Stimulated activated CD8-positive, alpha-beta memory T cell treated with anti-CD3 and anti-CD28 coated beads, Interleukin-4, amount 100 ng/mL, for 48 hours (primary cell): Measurements from ENCODE around the gene POP5.
A peak's percentile ranks its signal among the peaks of the same experiment; 100 is the strongest.

Experiments
- DNase-seq: peaks from one replicate; pipeline ENCODE4 v3.0.0-alpha.2; 2020

The POP5 gene

DNA sequence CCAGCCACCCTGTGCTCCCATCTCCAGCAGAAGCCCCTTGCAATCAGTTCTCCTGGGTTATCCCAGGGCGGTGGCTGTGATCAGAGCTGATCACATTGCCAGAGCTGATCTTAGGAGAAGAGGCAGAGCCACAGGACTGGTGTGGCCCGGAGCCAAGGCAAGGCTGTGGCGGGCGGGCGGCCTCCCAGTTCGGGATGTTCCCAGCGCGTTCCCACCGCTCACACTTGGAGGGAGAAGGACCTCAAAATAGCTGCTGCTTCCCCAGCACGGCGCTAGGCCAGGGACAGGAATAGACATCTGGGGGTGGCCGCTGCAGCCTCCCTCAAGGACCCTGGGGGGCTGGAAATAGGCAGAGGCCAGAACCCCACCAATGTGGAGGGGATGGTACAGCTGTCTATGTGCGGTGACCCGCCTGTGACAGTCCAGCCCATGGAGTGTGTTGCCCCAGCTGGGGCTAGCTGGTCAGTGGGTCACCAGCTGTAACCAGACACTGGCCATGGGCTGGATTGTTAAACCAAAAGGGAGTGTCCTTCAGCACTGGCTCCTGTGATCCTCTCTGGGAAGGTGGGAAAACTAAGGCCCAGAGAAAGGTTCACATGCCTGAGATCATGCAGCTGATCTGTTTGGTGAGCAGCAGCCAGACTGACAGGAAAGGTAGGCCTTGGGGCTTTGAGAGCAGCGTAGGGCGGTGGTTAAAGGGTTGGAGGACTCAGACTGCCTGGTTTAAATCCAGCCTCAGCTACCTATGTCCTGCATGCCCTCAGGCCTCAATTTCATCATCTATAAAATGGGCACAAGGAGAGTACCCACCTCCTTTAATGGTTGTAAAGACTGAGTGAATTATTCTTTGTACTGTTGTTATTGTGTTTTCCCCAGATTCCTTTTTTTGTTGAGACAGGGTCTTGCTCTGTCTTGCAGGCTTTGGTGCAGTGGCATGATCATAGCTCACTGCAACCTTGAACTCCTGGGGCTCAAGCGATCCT, 8.0 kb upstream of the POP5 start:
- DNase-seq, result no peak

DNA sequence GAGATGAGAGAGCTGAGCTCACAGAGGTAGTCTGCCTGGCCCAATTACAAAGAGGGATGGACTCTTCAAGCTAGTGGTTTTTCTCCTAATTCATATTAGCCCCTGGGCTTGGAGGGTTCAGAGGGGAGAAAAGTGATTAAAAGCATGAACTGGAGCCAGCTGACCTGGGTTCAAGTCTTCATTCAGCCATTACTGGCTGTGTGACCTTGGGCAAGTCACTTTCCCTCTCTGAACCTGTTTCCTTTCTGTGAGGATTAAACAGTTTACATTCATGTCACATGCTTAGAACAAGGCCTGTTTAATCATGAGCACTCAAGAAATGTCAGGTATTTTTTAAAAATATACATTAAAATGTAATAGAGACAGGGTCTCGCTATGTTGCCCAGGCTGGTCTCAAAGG, 7.2 kb upstream of the POP5 start:
- DNase-seq, result no peak

DNA sequence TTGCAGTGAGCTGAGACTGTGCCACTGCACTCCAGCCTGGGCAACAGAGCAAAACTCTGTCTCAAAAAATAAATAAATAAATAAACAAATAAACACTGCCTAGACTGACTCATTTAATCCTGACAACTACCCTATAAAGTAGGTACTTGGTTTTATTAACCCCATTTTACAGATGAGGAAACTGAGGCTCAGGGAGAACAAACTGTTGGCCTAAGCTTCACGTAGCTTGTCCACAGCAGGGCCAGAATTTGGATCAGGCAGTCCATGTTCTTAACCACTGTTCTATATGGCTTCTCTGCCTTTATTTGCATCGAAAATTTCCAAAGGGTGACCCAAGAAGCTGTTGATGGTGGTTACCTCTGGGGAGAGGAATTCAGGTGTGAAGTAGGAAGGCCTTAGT, 5.7 kb upstream of the POP5 start:
- no peak for DNase-seq

DNA sequence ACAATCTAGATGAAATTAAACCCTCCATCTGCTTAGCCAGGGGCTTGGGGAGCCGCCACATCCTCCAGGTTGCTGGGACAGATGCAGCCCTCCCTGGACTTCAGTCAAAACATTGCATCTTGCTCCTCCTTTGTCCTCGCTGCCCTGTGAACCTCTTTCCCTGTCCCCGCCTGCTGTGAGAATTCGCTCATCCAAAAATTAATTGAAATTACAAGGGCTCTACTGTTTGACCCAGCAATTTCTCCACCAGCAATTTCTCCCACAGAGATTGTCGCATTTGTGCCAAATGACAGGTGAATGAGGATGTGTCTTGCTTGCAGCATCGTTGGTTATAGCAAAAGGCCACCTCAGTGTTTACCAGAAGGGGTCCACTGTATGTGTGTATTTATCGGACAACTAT, 5.0 kb upstream of the POP5 start:
- no peak for DNase-seq

DNA sequence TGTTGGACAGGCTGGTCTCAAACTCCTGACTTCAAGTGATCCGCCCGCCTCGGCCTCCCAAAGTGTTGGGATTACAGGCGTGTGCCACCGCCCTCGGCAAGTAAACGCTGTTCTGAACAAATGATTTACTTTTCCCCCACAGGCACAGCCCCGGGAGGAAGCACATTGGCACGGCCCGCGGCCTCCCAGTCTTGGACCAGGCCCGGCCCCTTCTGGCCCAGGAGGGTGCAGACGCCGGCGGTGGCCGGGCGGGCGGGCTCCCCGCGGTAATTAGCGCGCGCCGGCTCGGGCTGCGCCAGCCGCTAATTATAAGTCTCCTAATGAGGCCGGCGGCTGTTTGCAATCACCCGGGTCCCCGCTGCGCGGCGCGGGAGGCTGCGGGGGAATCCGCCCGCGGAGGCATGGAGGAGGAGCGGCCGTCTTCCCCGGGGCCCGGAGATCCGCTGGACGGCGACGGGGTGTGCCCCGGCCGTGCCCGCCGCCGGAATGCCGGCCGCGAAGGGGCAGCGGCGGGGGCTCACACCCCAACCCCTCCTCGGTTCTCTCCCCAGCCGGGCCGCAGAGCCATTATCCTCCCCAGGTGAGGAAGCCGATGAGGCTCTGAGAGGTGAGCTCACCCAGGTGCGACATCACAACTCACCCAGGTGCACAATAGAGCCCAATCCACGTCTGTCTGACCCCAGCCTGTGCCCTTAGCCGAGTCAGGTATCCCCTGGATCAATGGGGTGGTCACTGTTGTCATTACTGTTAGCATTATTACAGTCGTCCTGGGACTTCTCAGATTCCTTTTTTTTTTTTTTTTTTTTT, 3.3 kb upstream of the POP5 start:
- DNase-seq, result peak; percentile 66

DNA sequence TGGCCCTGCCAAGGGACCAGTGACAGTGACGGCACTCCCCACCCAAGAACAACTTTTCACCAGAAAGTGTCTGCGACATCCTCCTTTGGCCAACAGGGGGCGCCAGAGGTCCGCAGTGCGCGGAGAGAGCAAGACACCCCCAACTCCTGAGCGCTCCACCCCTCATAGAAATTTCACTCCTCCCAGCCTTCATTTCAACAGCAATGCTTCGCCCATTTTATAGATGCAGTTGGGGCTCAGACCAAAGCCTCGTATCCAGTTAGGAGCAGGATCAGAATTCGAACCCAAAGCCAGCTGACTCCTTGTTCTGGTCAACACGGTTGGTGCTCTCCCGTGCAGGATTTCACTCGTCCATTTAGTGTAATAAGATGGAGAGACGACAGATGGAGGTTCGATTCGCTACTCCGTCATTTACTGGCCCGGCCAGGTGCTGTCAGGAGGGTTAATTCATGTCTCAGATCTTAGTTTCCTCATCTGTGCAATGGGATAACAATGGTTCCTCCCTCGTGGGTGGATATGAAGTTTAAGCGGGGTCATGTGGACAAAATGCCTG, 2.4 kb upstream of the POP5 start:
- DNase-seq, result peak; percentile 94

DNA sequence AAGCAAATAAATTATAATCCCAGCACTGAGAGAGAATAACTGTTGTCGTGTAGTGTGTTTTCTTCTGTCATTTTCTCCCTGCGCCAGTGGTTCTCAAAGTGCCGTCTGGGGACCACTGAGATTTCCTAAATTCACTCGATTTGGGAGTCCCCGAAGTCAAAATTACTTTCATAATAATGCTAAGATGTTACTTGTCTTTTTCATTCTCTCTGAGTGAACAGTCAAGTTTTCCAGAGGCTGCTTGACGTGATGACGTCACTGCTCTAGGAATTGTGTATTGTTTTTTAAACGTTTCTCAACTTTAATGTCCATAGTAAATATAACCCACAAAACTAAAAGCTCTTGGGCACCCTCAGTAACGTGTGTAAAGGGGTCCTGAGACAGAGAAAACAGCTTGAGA, 796 bp upstream of the POP5 start:
- no peak for DNase-seq

DNA sequence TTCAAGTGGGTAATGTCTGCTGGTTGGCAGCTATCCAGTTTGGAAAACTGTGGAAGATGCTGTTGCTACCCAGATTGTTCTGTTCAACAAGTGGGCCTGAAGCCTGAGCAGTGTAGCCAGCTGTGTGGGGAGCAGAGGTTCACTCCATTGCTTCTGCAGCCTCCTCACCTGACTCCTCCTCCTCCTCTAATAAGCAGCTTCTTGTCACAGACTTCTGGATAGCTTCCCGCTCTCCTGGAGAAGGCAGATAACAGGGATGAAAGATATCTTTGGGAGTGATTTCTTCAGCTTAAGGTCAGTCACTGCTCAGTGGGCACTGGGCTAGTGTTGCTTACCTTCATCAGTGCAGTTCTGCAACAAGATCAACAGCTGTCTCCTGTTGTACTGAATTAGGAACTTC, 2.0 kb downstream of the POP5 start:
- DNase-seq, result no peak

DNA sequence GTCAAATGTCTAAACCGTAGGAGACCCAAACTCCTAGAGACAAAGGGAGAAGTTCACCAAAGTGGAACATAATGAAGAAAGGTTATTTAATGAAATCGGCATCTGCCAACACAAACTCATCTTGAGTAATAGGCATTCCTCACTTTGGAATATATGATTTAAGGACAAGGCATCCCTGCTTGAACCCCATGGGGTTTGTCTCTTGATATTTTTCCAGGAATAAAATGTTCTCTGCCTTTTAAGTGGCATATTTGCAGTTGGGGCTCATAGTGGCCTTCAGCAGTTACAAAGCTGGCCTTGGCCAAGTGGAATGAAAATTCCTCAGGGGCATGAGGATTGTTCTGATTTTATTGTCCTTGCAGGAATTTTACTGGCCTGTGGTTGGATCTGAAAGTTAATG, 7.1 kb downstream of the POP5 start:
- DNase-seq, result no peak

DNA sequence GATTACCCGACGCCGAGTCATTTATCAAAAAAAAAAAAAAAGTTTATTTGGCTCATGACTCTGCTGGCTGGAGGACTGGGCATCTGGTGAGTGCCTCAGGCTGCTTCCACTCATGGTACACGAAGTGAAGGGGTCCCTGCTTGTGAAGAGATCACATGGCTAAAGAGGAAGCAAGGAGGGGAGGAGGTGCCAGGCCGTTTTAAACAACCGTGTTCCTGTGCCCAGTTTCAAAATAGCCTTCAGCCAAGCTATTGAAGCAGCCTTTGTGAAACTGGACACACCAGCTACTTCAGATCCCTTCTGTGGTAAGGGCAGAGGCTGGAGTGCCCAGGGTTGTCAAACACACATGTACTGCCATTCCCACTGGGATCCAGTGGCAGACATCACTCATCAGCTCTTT, 7.6 kb downstream of the POP5 start:
- no peak for DNase-seq

DNA sequence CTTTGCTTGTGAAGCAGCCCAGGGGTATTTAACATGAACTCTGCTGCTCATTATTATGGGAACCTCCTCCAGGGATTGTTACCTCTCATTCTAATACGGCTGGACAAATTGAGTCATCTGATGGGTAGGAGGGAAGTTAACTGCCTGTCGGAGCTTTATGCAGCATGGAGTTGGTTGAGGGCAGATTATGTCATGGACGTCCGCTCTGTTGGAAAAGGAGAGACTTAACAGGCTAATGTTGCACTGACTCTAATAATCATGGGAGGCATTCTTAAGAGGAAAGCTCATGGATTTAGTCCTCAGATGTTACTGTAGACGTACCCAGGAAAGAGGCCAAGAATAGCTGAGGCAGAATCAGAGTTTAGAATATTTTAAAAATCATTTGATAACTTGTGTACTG, 9.9 kb downstream of the POP5 start:
- no peak for DNase-seq

DNA sequence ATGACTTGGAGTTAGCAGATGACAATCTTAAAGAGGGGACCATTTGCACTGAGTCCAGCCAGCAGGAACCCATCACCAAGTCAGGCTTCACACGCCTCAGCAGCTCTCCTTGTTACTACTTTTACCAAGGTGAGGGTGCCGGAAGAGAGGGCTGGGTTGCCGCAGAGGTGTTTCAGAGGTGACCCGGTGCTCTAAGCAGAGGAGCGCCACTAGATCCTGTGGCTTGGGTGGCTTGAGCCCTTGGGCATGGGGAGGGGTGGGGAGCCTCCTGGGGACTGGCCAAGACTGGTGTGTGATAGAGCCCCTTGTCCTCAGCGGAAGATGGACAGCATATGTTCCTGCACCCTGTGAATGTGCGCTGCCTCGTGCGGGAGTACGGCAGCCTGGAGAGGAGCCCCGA, 17.7 kb downstream of the POP5 start:
- DNase-seq, result no peak

DNA sequence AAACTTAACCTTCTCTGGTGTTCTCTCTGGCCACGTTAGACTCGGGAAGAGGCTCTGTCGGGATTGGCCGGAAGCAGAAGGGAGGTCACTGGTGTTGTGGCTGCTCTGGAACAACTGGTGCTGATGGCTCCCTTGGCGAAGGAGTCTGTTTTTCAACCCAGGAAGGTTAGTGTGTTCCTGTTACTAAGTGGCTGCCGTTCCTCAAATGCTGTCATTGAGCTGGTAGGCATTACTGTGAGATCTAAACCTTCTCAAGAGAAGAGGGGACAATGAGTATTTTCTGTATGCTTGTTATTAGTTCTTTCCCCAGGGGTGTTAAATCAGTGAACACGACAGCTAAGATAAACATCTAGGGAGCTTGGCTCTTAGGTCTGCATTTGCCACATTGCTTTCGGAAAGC, 18.3 kb downstream of the POP5 start:
- DNase-seq, result no peak

DNA sequence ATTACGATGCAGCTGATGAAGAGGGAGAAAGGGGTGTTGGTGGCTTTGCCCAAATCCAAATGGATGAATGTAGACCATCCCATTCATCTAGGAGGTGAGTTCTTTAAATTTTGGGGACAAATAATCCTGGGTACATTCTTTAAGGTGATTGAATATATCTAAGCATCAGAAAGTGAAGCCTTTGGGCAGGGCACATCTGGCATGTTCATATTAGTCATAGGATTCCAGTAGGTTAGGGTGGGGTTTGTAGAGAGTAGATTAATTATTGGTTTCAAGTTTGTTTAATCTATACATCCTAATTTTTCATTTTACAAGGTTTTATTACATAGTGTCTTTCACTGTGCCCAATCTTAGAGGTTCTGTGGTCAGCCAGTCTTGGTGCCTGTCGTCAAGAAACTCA, 23.6 kb downstream of the POP5 start:
- DNase-seq, result no peak

DNA sequence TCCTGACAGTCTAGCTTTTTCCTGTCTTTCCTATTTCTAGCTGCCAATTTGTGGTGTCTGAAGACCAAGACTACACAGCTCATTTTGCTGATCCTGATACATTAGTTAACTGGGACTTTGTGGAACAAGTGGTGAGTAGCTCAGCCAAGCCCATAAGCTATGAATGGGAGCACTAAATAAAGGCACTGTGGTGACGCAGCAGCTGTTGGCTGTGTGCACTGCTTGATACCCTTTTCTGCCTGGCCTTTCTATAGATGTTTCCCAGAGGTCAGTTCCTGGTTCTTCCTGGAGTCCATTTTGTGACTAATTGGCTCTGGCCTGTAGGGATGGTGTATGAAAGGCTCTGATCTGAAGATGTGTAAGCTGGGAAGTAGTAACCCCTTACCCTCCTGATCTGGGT, 26.5 kb downstream of the POP5 start:
- no peak for DNase-seq

DNA sequence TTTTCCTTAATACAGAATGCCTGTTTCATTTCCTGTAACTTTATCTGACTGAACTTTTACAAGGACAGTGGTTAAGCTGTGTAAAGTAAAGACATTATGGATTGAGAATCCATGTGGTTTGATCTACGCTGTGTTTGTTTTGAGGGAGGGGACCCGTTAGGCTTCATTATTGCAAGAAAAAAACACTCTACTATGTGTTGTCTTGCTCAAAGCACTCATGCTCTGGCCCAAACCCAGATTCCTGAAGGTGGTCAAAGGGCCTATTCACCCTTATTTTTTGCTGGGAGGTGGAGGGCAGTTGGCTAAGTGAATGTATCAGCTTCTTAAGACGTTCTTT, 35.2 kb downstream of the POP5 start:
- no peak for DNase-seq

DNA sequence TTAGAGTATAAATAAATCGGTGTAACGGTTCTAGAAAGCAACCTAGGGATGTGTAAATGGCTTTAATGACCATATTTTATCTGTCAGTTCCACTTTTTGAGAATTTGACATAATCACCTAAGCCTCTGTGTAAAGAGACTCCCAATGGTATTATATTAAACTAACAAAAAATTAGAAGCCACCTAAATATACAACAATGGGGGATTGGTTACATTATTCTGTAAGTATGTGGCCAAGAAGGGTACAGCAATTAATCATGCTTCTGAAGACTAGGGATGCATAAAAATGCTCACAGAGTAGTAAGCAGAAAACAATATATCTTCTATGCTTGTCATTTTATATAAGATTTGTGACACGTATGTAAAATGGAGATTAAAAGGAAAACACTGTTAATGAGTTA, 36.5 kb downstream of the POP5 start:
- DNase-seq, result no peak

DNA sequence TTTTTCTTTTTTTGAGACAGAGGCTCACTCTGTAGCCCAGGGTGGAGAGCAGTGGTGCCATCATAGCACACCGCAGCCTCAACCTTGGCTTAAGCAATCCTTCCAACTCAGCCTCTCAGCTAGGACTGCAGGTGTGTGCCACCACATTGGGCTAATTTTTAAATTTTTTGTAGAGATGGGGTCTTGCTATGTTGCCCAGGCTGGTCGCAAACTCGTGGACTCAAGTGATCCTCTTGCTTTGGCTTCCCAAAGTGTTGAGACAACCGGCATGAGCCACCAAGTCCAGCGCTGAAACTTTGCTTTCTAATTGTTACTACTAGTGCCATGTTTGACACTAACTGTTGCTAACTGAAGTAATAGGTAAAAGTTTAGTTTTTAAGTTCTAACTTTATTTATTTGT, 39.0 kb downstream of the POP5 start:
- no peak for DNase-seq

DNA sequence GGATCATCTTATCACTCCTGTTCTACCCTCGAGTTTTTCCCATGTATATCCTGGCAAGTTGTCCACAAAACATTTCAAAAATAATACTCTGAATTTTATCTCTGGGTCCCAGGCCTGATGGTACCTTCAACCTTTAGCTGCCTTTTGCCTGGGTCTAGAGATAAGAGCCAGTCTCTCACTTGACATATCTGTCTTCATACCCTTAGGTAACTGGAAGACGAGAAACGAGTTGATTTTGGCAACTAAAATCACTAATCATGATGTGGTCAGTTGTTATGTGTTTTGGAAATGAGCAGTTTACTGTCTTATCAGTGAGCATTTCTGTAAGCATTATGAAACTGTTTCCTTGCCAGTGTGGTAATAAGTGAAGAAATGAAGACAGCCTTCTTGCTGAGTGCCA, 40.8 kb downstream of the POP5 start:
- no peak for DNase-seq

DNA sequence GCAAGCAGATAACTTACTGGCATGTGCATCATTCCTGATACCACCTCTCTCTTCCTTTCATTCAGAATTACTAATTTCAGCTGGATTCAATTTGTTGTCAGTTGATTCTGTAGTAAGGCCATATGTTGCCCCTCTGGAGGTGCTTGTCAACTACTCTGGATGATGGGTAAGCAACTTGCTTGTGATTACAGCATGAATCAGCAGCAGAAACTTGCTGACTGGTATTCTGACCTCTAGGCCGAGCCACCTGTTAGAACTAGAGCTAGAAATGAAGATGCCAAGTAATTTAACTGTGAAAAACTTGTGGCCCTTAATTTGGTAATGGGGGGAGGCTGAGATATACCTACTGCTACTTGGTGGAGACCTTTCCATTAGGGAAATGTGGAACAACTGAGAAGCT, 41.9 kb downstream of the POP5 start:
- DNase-seq, result no peak

DNA sequence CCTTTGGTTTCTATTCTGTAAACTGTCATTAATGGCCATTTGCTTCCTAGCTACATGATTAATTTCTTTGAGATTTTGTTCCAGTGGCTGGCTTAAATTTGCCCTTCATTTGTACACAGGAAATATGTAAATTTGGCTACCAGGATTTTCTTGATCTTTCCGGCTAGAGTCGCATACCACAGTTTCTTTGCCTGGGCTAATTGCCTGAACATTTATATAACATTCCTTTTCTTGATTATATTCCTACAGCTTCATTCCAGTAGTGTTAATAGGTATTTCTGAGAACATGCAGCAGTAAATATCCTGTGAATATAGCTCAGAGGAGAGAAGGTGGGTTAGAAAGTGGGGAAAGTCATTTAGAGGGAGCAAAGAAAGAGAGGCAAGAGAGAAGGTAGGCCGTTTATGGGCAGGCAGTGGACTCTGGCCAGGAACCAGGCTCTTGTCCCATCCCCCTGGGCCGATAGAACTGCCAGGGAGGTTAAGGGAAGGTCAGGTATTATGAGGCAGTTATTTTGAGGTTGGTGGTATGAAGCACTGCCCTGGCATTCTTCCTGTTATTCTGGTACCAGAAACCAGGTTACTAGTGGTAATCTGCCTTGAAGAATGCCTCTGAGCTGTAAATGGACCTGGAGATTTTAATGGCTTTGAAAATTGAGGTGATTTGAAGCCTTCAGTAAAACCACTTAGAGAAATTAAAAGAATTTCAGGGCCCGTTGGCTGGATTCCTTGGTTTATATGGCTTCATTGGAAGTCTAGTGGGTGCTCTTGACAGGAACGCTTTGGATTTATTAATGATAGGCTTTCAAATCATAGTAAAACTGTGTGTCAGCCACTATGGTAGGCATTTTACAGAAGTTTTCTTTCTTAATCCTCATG, 42.7 kb downstream of the POP5 start:
- DNase-seq, result no peak

DNA sequence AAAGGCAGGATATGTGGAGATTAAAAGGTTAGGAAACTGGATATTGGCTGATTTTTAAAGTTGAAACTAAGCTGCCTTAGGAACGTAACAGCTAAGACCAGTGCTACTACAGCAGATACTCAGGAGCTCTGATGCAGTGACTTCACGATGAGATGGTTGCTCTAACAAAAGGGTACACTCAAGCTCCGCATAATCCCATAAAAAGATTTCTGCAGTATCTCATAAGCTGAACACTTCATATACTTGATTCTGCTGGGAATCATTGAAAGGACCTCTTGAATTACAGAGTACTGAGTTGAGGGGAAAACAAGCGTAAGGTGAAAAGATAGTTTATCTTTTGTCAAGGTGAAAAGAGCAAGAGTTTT, 43.4 kb downstream of the POP5 start:
- no peak for DNase-seq
